Suppressor macrophage treated with lipopolysaccharide for 1 hour (primary cell): Measurements from ENCODE around the gene PAFAH1B2.
"Not testable (repeated sequence)": the region's sequence is repeated elsewhere in the genome, so short reads cannot be mapped to it uniquely, and the experiment has no call there.

Source experiments
- DNase-seq, 3 donors: peaks; one replicate each; pipeline ENCODE4 v3.0.0-alpha.2; 2020 to 2022

The PAFAH1B2 gene

GRCh38 chr11:117143871-117144476, at the start of gene PAFAH1B2:
Gene PAFAH1B2, plus strand, starts transcription at chr11:117144287. Its CDS starts 8,161 bp downstream, at chr11:117152448.
- DNase-seq = peak; percentile 97 to 98 (median 97)

GRCh38 chr11:117094776-117095175, 49.3 kb upstream of the PAFAH1B2 start:
- no peak for DNase-seq

- DNase-seq = no peak
Measured at GRCh38 chr11:117095284-117096161, 48.6 kb upstream of the PAFAH1B2 start.

GRCh38 chr11:117096201-117096991, 47.7 kb upstream of the PAFAH1B2 start:
- peak; percentile 46 to 65 (median 51) for DNase-seq

- peak in 1 of 3 donors; percentile 34 for DNase-seq
Measured at GRCh38 chr11:117097014-117097388, 47.1 kb upstream of the PAFAH1B2 start.

- peak; percentile 70 to 84 (median 74) for DNase-seq
Measured at GRCh38 chr11:117097389-117098268, 46.5 kb upstream of the PAFAH1B2 start.

- peak; percentile 98 to 99 (median 98) for DNase-seq
Measured at GRCh38 chr11:117098269-117099232, 45.5 kb upstream of the PAFAH1B2 start, which contains the start of gene SIK3. Gene SIK3, minus strand, starts transcription at chr11:117098428. Its CDS starts 13 bp downstream, at chr11:117098415.

GRCh38 chr11:117099696-117100095, 44.4 kb upstream of the PAFAH1B2 start:
- no peak for DNase-seq

- DNase-seq = no peak
Measured at GRCh38 chr11:117100556-117100955, 43.5 kb upstream of the PAFAH1B2 start.

- no peak for DNase-seq
Measured at GRCh38 chr11:117107701-117108590, 36.1 kb upstream of the PAFAH1B2 start.

- no peak for DNase-seq
Measured at GRCh38 chr11:117110294-117110950, 33.7 kb upstream of the PAFAH1B2 start.

- not testable (repeated sequence) for DNase-seq
Measured at GRCh38 chr11:117112497-117112896, 31.6 kb upstream of the PAFAH1B2 start.

GRCh38 chr11:117112939-117113338, 31.1 kb upstream of the PAFAH1B2 start:
- not testable (repeated sequence) for DNase-seq

- DNase-seq = no peak
Measured at GRCh38 chr11:117117681-117118080, 26.4 kb upstream of the PAFAH1B2 start.

- DNase-seq = no peak
Measured at GRCh38 chr11:117121176-117121575, 22.9 kb upstream of the PAFAH1B2 start.

- DNase-seq = no peak
Measured at GRCh38 chr11:117122556-117122955, 21.5 kb upstream of the PAFAH1B2 start.

- no peak for DNase-seq
Measured at GRCh38 chr11:117126223-117126965, 17.7 kb upstream of the PAFAH1B2 start.

- DNase-seq = no peak
Measured at GRCh38 chr11:117127171-117127901, 16.8 kb upstream of the PAFAH1B2 start.
